ENCODE data around the gene OR4F17. TPM values are rescaled to one million over a fixed set of nuclear protein-coding genes. Genes with fewer than 3 reads are reported as not detected.
"Not testable (repeated sequence)": the region's sequence is repeated elsewhere in the genome, so short reads cannot be mapped to it uniquely, and the experiment has no call there.

The OR4F17 gene, protein sequence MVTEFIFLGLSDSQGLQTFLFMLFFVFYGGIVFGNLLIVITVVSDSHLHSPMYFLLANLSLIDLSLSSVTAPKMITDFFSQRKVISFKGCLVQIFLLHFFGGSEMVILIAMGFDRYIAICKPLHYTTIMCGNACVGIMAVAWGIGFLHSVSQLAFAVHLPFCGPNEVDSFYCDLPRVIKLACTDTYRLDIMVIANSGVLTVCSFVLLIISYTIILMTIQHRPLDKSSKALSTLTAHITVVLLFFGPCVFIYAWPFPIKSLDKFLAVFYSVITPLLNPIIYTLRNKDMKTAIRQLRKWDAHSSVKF
- not detected for polyA plus RNA-seq (2012; ENCODE audit: insufficient read depth, insufficient read length)

DNA sequence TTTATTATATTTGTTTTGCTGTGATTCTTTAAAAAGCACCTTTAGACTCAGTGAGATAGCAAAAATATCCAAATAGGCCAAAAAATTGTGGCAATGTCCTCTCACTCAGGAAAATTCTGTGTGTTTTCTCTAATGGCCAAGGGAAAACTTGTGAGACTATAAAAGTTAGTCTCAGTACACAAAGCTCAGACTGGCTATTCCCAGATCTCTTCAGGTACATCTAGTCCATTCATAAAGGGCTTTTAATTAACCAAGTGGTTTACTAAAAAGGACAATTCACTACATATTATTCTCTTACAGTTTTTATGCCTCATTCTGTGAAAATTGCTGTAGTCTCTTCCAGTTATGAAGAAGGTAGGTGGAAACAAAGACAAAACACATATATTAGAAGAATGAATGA lies at the start of gene OR4F17:
Gene OR4F17, plus strand, starts transcription at position 301 of the 400 bp plus-strand sequence. CDS start 3,575 bp downstream, outside the sequence.
- DNase-seq (ENCODE audit: low read depth, low spot score); H3K4me3 ChIP-seq (ENCODE audit: low read length): not testable (repeated sequence)

DNA sequence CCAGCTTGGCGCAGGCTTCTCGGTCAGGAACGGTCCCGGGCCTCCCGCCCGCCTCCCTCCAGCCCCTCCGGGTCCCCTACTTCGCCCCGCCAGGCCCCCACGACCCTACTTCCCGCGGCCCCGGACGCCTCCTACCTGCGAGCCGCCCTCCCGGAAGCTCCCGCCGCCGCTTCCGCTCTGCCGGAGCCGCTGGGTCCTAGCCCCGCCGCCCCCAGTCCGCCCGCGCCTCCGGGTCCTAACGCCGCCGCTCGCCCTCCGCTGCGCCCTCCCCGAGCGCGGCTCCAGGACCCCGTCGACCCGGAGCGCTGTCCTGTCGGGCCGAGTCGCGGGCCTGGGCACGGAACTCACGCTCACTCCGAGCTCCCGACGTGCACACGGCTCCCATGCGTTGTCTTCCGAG lies 36.1 kb upstream of the OR4F17 start:
- DNase-seq (ENCODE audit: low read depth, low spot score); H3K4me3 ChIP-seq (ENCODE audit: low read length): not testable (repeated sequence)

DNA sequence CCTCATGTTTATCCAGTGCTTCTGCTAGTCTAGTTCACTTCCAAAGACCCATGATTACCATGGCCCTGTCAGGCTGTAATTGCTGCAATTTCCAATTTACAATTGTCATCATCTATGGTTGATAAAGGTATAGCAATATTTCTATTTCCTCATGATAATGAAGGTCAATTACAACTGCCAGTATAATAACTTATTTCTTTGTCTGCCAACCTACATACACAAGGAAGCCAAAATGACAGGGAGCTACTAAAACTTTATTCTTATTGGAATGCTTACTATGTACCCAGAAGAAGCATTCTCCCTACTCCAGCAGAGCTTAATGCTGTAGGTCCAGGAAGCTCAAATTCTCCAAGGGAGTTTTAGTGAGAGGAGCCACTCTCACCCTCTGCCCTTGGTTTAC lies 24.0 kb upstream of the OR4F17 start:
- not testable (repeated sequence) for H3K4me3 ChIP-seq (ENCODE audit: low read length); DNase-seq (ENCODE audit: low read depth, low spot score)

DNA sequence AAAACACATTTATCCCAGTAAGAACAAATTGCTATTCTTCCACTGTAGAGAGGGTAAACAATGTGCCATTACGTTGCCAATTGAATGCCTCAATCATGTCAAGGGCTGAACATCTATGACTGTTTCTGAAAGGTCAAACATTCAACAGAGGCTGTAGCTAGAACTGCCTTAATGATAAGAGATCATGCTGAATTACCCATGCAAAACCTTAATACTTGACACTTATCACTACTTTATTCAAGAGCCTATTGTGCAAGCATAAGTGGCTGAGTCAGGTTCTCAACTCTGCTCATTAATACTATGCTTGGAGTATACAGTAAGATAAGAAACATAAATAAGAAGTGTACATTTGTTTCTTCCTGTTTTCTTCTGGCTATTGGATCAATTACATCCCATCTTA lies 23.3 kb upstream of the OR4F17 start:
- not testable (repeated sequence) for DNase-seq (ENCODE audit: low read depth, low spot score); H3K4me3 ChIP-seq (ENCODE audit: low read length)

DNA sequence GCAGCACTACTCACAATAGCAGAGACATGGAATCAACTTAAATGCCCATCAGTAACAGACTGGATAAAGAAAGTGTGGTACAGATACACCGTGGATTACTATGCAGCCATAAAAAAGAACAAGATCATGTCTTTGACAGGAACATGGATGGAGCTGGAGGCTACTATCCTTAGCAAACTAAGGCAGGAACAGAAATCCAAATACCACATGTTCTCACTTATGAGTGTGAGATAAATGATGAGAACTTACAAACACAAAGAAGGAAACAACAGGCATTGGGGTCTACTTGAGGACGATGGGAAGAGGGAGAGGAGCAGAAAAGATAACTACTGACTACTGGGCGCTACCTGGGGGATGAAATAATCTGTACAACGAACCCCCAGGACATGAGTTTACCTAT lies 16.2 kb upstream of the OR4F17 start:
- not testable (repeated sequence) for DNase-seq (ENCODE audit: low read depth, low spot score); H3K4me3 ChIP-seq (ENCODE audit: low read length)

DNA sequence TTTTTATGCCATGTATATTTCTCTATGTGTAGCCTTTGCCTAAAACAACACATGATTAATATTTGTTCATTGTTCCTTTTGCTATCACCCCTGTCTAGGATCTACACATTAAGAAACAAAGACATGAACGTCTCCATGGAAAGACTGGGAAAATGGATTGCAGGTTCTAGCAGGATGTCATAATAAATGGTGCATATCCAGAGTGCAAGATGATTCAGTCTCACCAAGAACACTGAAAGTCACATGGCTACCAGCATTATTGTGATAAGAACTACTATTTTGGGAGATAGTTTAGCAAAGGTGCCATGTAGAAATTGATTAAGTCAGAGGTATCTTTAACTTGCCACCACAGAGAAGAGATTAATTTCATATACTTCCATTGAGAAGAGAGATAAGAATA lies 12.1 kb upstream of the OR4F17 start:
- not testable (repeated sequence) for H3K4me3 ChIP-seq (ENCODE audit: low read length); DNase-seq (ENCODE audit: low read depth, low spot score)

DNA sequence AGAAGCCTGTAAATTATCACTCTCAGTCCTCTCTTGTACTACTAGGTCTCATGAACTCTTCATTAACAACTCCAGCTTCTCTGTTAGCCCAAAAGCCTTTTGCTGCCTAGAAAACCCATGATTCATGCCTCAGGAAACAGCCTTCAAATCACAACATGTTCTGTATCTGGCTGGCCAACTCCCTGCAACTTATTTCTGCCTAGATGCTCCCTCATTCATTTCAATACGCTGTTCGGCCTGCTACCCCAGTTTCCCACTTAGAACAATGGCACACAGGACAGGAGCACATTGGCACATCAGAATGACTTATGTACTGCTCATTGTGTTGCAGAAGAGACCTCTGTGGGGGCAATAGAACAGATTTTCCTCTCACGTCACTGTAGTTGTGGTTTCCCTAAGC lies 9.3 kb upstream of the OR4F17 start:
- not testable (repeated sequence) for DNase-seq (ENCODE audit: low read depth, low spot score); H3K4me3 ChIP-seq (ENCODE audit: low read length)

DNA sequence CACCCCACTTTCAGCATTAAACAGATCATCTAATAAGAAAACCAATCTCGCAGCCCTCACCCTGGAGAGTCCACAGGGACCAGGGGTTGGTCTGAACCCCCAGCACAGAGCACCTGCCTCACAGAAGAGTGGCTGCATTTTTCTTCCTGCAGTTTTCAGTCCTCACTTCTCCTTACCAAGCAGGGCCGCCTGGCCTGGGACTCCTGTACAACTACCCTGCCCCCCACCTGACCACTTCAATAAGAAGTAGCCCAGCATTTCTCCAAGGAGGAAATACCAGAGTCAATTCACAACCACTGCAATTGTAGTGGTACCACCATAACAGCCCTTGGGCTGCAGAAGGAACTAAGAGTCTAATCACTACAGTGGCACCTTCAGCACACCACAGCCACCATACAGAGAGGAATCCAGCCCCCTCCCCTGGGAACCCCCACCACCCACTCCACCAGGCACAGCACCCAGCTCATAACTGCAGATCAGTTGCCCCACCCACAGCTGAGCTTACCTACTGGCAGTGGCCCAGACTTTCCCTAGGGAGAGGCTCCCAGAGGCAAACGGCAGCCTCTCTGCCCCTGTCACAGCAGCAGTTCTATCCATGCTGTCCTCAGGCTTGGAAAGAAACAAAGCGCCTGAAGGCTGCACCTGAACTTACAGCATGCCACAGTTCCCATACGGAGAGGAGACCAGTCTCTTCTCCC lies 13.7 kb downstream of the OR4F17 start:
- not testable (repeated sequence) for H3K4me3 ChIP-seq (ENCODE audit: low read length); DNase-seq (ENCODE audit: low read depth, low spot score)
